ENCODE measurements around the gene CGB1. TPM values are rescaled to one million over a fixed set of nuclear protein-coding genes. Genes with fewer than 3 reads are reported as not detected.

CGB1 gene
- total and polyA plus RNA-seq, 9 of the 15 experiments (the other 6 are each of a cell fraction or from before 2014, with no cell fraction given), result not detected

- TF ChIP-seq SAP30 (IDR thresholded peaks at IDR 0.05; ENCODE audit: borderline replicate concordance, insufficient read depth, low read depth, low read length, poor library complexity, severe bottlenecking) (peak; percentile 27), FIP1L1 (IDR thresholded peaks at IDR 0.05; ENCODE audit: low read depth, low read length, poor library complexity, severe bottlenecking) (no peak), EHMT2 (IDR thresholded peaks at IDR 0.05) (no peak), ZBTB40 (IDR thresholded peaks at IDR 0.05) (0 out of 2 replicates have a peak, but pooled peaks have one; percentile 14), ZBTB40 (CRISPR knock-in tag; IDR thresholded peaks at IDR 0.05) (no peak), U2AF2 (optimal IDR thresholded peaks at IDR 0.05; ENCODE audit: low read depth, low read length) (no peak), CBX8 (IDR thresholded peaks at IDR 0.05; ENCODE audit: borderline replicate concordance, extremely low read depth, low read depth, low read length, poor library complexity, severe bottlenecking) (no peak), ZNF707 (CRISPR knock-in tag; conservative IDR thresholded peaks at IDR 0.05) (no peak), STAG1 (CRISPR knock-in tag; IDR thresholded peaks at IDR 0.05; ENCODE audit: borderline replicate concordance) (no peak), ERF (CRISPR knock-in tag; IDR thresholded peaks at IDR 0.05) (0 out of 2 replicates have a peak, but pooled peaks have one; percentile 31), ZBTB8A (IDR thresholded peaks at IDR 0.05; ENCODE audit: partially characterized antibody) (no peak), SMAD4 (CRISPR knock-in tag; conservative IDR thresholded peaks at IDR 0.05) (no peak), NRF1 (conservative IDR thresholded peaks at IDR 0.05 in 1 of 2, IDR thresholded peaks at IDR 0.05 in 1 of 2) (peak in 1 of 2 experiments; percentile 31; a peak in 2 of 4 replicates), MBD2 (IDR thresholded peaks at IDR 0.05; ENCODE audit: borderline replicate concordance, low read depth) (no peak)
- TF ChIP-seq, protein P1, sequence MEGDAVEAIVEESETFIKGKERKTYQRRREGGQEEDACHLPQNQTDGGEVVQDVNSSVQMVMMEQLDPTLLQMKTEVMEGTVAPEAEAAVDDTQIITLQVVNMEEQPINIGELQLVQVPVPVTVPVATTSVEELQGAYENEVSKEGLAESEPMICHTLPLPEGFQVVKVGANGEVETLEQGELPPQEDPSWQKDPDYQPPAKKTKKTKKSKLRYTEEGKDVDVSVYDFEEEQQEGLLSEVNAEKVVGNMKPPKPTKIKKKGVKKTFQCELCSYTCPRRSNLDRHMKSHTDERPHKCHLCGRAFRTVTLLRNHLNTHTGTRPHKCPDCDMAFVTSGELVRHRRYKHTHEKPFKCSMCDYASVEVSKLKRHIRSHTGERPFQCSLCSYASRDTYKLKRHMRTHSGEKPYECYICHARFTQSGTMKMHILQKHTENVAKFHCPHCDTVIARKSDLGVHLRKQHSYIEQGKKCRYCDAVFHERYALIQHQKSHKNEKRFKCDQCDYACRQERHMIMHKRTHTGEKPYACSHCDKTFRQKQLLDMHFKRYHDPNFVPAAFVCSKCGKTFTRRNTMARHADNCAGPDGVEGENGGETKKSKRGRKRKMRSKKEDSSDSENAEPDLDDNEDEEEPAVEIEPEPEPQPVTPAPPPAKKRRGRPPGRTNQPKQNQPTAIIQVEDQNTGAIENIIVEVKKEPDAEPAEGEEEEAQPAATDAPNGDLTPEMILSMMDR (IDR thresholded peaks at IDR 0.05 in 2 of 3, conservative IDR thresholded peaks at IDR 0.05 in 1 of 3; ENCODE audit: insufficient read depth in 2 of 3, low read depth in 1 of 3, low read length in 3 of 3), result no peak
These were observed 44.0 kb downstream of the CGB1 start (continued) for GRCh38 chr19:48992581-48993174.

Data from K562 (cell line).